HG02642 (cell line): Measurements from ENCODE around the gene ZEB2.

Source experiments
- ATAC-seq: cut with Tn5 transposase; IDR thresholded peaks from one replicate; pipeline ENCODE4 v1.9.1; 2021; ENCODE audit warnings: mild to moderate bottlenecking; ENCODE audit not compliant: unreplicated experiment, poor library complexity

Gene ZEB2

DNA sequence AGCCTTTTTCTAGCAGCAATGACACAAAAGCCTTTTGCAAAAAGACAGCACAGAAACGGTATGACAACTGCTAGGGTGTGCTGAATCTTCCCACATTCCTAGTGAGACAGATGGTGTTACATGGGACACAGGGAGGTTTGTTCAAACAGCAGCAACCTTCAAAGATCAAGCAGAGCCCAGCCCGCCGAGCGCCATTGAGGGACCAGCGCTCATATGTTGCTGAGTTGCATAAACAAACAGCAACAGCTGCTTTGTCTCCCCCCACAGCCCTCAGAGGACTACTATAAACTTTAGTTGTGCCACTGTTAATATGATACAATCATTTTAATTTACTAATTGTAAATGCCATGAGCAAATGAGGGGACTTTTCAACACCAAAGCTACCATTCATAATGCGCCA is 117.7 kb downstream of the ZEB2 start:
- no peak for ATAC-seq

- no peak for ATAC-seq
Observed at GRCh38 chr2:144401036-144401435, 118.9 kb downstream of the ZEB2 start.

- no peak for ATAC-seq
Observed at GRCh38 chr2:144396318-144396717, 123.6 kb downstream of the ZEB2 start.

GRCh38 chr2:144390424-144391020 is 129.4 kb downstream of the ZEB2 start:
- ATAC-seq: no peak

DNA sequence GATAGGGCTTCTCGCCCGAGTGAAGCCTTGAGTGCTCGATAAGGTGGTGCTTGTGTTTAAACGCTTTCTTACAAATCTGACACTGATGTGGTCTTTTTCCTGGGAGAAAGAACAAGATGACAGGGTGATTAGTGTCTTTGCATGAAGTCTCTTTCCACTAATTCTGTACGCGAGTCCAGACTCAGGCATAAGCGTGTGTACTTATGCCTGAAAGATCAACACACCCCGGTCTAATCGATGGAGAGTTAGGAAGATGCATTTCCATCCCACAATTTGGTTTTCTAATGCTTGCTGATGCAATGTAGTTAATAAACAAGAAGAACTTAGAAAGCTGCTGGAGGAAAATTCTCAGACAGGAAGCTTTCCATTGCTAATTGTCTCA is 130.0 kb downstream of the ZEB2 start:
- ATAC-seq: no peak

GRCh38 chr2:144389151-144389929 is 130.6 kb downstream of the ZEB2 start:
- no peak for ATAC-seq

DNA sequence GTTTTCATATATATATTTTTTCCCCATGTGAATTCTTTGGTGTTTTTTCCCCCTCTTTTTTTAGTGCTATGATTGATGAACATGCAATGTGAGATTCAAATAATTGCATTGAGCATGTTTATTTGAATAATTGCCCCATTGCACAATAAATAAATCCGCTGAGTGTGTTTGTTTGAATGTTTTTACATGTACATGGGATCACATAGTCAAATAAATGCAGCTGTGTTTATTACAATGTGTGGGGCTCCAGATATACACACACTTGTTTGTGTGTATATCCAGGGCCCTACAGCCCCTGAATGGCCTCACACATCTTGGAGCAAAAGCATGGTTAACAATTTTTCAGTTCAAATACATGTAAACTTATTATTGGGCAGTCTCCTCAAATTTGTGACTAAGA is 134.5 kb downstream of the ZEB2 start:
- no peak for ATAC-seq

- ATAC-seq: no peak
Observed at GRCh38 chr2:144383571-144384100, 136.3 kb downstream of the ZEB2 start.

GRCh38 chr2:144382849-144383248 is 137.1 kb downstream of the ZEB2 start:
- ATAC-seq: peak; percentile 97

DNA sequence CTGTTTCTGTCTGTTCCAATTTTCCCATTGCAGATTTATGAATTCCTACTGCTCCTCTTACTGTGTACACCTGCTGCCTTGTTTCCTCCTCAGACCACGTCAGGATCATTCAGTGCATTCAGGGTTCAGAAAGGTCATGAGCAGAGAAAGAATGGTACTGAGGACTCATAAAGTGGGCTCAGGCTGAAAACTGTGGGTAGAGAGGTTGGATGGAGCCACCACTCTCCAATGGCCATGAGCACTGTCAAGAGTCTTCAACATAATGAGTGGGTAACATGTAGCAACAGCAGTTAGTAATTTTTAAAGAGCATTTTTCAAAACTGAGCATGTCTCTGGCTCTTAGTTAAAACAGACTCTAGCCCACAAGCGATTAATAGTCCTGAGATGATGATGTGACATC is 138.2 kb downstream of the ZEB2 start:
- ATAC-seq: no peak

DNA sequence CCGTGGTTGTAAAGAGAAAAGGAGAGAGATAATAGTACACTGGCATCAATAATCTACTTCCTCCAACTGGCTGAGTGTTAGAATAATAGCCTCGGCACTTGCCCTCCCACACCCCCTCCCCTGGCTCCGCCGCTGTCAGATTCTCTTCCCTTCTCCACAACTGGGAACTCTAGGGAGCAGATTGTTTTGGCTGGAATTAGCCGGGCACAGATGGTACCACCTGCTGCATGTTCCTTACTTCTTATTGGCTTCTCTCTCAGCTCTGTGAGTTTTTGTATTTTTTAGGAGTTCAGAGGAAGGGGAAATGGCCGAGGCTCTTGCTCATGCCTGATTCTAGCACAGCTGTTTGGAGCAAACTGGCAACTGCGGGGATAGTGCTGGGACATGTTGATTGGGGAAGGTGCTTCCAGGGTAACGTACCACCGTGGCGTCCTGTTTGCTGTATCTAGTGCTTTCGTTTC is 140.0 kb downstream of the ZEB2 start:
- no peak for ATAC-seq

DNA sequence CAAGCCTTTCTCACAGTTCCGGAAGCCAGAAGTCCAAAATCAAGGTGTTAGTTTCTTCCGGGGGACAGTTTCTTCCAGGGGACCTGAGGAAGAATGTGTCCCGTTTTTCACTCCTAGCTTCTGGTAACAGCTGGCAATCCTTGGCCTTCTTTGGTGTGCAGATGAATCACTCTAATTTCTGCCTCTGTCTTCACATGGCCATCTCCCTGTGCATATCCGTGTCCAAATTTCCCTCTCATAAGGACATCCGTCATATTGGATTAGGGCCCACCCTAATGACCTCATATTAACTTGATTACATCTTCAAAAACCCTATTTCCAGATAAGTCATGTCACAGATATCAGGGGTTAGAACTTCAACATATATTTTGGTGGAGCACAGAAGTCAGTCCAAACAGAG is 141.4 kb downstream of the ZEB2 start:
- ATAC-seq: no peak

DNA sequence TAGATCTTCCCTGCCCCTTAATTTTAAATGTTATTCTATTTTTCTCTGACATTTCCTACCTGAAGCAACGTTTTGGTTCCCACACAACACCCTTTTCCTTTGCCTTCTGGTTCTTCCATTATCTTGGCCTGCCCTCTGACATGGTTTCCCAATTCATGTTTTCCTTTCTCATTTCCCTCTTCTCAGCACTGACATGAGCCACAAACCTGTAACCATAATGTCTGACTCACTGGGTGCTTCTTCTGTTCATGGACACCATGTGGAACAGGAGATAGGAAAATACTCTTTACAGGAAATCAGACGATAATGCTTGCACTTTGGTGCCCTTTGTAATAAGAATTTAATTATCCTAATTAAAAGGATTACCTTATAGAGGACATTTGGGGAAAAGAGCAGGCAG is 142.0 kb downstream of the ZEB2 start:
- ATAC-seq: no peak

DNA sequence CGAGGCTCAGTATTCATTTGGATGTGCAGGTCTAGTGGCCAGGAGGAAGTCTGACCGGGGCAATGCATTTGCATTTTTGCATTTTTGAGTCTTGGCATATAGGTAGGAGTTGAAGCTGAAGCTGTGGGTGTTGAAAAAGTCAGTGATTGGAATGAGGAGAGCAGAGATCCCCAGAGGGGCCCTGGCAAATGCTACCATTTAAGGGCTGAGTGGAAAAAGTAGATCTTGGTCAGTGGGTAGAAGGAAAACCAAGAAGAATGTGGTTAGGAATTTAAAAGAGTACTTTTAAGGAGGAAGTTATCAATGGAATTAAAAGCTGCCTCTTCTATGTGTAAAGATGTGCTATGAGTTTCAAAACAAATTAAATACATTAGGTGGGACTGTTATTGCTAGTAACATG is 143.0 kb downstream of the ZEB2 start:
- ATAC-seq: no peak

- no peak for ATAC-seq
Observed at GRCh38 chr2:144376460-144376859, 143.5 kb downstream of the ZEB2 start.

GRCh38 chr2:144374163-144374661 is 145.7 kb downstream of the ZEB2 start:
- peak; percentile 70 for ATAC-seq

GRCh38 chr2:144372410-144373080 is 147.4 kb downstream of the ZEB2 start:
- no peak for ATAC-seq

DNA sequence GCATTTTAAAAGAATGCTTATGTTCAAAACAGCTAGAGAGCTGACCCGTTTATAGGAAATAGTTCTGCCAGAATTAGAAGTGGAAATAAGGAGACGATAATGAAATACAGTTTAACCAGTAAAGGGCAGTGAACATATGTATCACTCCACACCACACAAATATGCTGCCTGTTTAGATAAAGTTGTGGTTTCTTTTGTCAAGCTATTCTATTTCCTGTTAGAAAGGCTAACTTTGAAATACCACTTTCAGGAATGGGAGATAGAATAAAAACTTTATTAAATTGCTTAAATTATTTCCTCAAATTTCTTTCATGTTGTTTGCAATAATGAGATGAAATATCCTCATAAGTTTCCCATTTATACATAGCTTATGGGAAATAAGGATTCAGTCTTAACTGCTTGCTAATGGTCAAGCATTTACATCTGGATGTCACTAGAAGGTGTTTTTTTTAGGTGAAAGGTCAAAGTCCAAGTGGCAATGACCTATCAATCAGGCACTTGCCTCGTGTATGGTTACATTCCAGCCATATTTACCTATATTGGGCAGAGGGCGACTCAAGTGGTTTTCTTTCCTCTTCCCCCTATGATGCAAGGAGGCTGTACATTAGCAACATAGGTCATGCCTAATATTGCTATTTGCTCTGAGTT is 148.9 kb downstream of the ZEB2 start:
- ATAC-seq: no peak

DNA sequence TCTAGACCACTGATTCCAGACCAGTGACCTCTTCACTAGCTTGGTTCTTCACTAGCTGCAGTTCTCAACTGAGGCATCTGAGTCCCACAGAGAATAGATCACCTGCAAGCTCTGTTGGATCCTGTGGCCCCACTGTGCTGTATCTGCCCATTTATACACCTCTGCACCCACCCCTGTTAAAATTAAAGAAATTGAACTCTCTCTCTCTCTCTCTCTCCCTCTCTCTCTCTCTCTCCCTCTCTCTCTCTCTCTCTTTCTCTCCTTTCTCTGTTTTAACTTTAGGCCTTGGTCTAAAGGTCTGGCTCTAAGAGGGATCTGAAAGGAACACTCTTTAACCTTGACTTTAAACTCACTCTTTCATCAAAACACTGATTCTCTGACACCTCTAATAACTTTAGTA is 150.5 kb downstream of the ZEB2 start:
- ATAC-seq: no peak

GRCh38 chr2:144366825-144367429 is 153.0 kb downstream of the ZEB2 start:
- ATAC-seq: no peak
